ENCODE data around the gene FRMD8. TPM values are rescaled to one million over a fixed set of nuclear protein-coding genes. Genes with fewer than 3 reads are reported as not detected.

FRMD8 gene
- total RNA-seq, result 10 to 100 TPM; 13.4 to 21.5 TPM
- long read RNA-seq, transcript FRMD8-201 (11 exons, 3,723 nt), result major isoform, 27 of 44 reads
- long read RNA-seq, transcript FRMD8-203 (10 exons, 1,818 nt), result minor isoform, 5 of 44 reads
- long read RNA-seq, partial matches to known transcripts, result 3 of 44 reads
- long read RNA-seq, other reads (novel, unspliced or antisense), result 8 of 44 reads

GRCh38 chr11:65386307-65387140 is at the start of gene FRMD8:
Gene FRMD8 (plus strand): TSS chr11:65386637. CDS start chr11:65387037, 400 bp downstream.
- DNase-seq (peak; percentile 95), ATAC-seq (peak; percentile 69 to 78)
- intact Hi-C loops (cut with DNase I), result no loop called here

GRCh38 chr11:65338676-65339075 is 47.8 kb upstream of the FRMD8 start:
- no peak for DNase-seq
- no peak for ATAC-seq
- intact Hi-C loops (cut with DNase I), result no loop called here

GRCh38 chr11:65340226-65340625 is 46.2 kb upstream of the FRMD8 start:
- DNase-seq (no peak), ATAC-seq (no peak)
- intact Hi-C loops (cut with DNase I), result no loop called here

GRCh38 chr11:65341856-65342255 is 44.6 kb upstream of the FRMD8 start:
- DNase-seq (no peak), ATAC-seq (no peak)
- intact Hi-C loops (cut with DNase I), result no loop called here

GRCh38 chr11:65351511-65351910 is 34.9 kb upstream of the FRMD8 start:
- ATAC-seq, result no peak
- no peak for DNase-seq
- intact Hi-C loops (cut with DNase I), result no loop called here

- ATAC-seq, result no peak
- intact Hi-C loops (cut with DNase I), result no loop called here
- DNase-seq, result no peak
Observed at GRCh38 chr11:65352783-65353182, 33.7 kb upstream of the FRMD8 start.

- intact Hi-C loops (cut with DNase I), result no loop called here
- DNase-seq (no peak), ATAC-seq (no peak)
Observed at GRCh38 chr11:65353376-65353775, 33.1 kb upstream of the FRMD8 start.

GRCh38 chr11:65353900-65354264 is 32.6 kb upstream of the FRMD8 start:
- intact Hi-C loops (cut with DNase I), result no loop called here
- peak; percentile 15 to 17 for ATAC-seq

GRCh38 chr11:65354265-65355012 is 32.0 kb upstream of the FRMD8 start, which contains the start of gene TIGD3:
Gene TIGD3 (plus strand): TSS chr11:65354751. CDS start chr11:65355809, 1,058 bp downstream.
- peak; percentile 96 to 98 for ATAC-seq
- DNase-seq, result peak; percentile 99
- intact Hi-C loops (cut with DNase I), result no loop called here

More at GRCh38 chr11:65353900-65354264, 32.6 kb upstream of the FRMD8 start:
- DNase-seq, result no peak

- intact Hi-C loops (cut with DNase I), result no loop called here
- ATAC-seq (peak; percentile 2 to 5), DNase-seq (peak; percentile 39)
Observed at GRCh38 chr11:65355013-65355775, 31.2 kb upstream of the FRMD8 start.

GRCh38 chr11:65355776-65356393 is 30.6 kb upstream of the FRMD8 start:
- peak; percentile 60 for DNase-seq
- ATAC-seq, result peak in 1 of 2 donors; percentile 2
- intact Hi-C loops (cut with DNase I), result no loop called here

- peak; percentile 36 for DNase-seq
- no peak for ATAC-seq
- intact Hi-C loops (cut with DNase I), result no loop called here
Observed at GRCh38 chr11:65356394-65356972, 30.0 kb upstream of the FRMD8 start.

GRCh38 chr11:65357856-65358356 is 28.5 kb upstream of the FRMD8 start:
- no peak for ATAC-seq
- DNase-seq, result no peak

GRCh38 chr11:65362320-65362931 is 24.0 kb upstream of the FRMD8 start:
- intact Hi-C loops (cut with DNase I), result no loop called here
- ATAC-seq, result no peak

More at GRCh38 chr11:65357856-65358356, 28.5 kb upstream of the FRMD8 start:
- intact Hi-C loops (cut with DNase I), result no loop called here

GRCh38 chr11:65362966-65363365 is 23.5 kb upstream of the FRMD8 start:
- DNase-seq, result peak; percentile 10
- no peak for ATAC-seq
- intact Hi-C loops (cut with DNase I), result no loop called here

More at GRCh38 chr11:65362320-65362931, 24.0 kb upstream of the FRMD8 start:
- peak; percentile 6 for DNase-seq

- DNase-seq, result no peak
- ATAC-seq, result no peak
- intact Hi-C loops (cut with DNase I), result no loop called here
Observed at GRCh38 chr11:65363770-65364169, 22.7 kb upstream of the FRMD8 start.

- ATAC-seq (peak; percentile 73 to 81), DNase-seq (no peak)
- intact Hi-C loops (cut with DNase I), result loop anchor here (1.0 to 5.0 kb wide), 2 partner anchors 144 to 146 kb away; no protein-coding TSS in a partner anchor
Observed at GRCh38 chr11:65366340-65366773, 20.1 kb upstream of the FRMD8 start.

- intact Hi-C loops (cut with DNase I), result no loop called here
- DNase-seq (no peak), ATAC-seq (no peak)
Observed at GRCh38 chr11:65370659-65371049, 15.8 kb upstream of the FRMD8 start.
